Activated CD4-positive, alpha-beta memory T cell treated with anti-CD3 and anti-CD28 coated beads for 36 hours (primary cell): ENCODE results near the gene DELE1. TPM values are rescaled to one million over a fixed set of nuclear protein-coding genes. Genes with fewer than 3 reads are reported as not detected.

ENCODE experiments used
- CTCF ChIA-PET: fragments of 350-600 bp; sonication (Branson Sonifier 250); formaldehyde crosslinking; loops from one replicate; lab custom pipeline; 2021; ENCODE audit warnings: antibody characterized with exemption, inconsistent platforms; lab: Charles Lee
- POLR2A ChIA-PET: fragments of 350-600 bp; sonication (Branson Sonifier 250); formaldehyde crosslinking; loops from one replicate; lab custom pipeline; 2021; ENCODE audit warnings: antibody characterized with exemption; lab: Charles Lee
- DNase-seq: peaks from one replicate; pipeline ENCODE4 v3.0.0-alpha.2; 2020
- H3K27ac Mint-ChIP-seq: one replicate; pipeline ENCODE4 v1.8.0; 2021; ENCODE audit warnings: mixed read lengths
- H3K27me3 Mint-ChIP-seq: one replicate; pipeline ENCODE4 v1.8.0; 2021; ENCODE audit warnings: mixed read lengths
- H3K36me3 Mint-ChIP-seq: one replicate; pipeline ENCODE4 v1.8.0; 2021; ENCODE audit warnings: mixed read lengths
- H3K4me1 Mint-ChIP-seq: one replicate; pipeline ENCODE4 v1.8.0; 2021; ENCODE audit warnings: low read depth, mixed read lengths
- H3K4me3 Mint-ChIP-seq: one replicate; pipeline ENCODE4 v1.8.0; 2021; ENCODE audit warnings: mild to moderate bottlenecking, mixed read lengths
- H3K9me3 Mint-ChIP-seq: one replicate; pipeline ENCODE4 v1.8.0; 2021; ENCODE audit warnings: mixed read lengths
- intact Hi-C: fragments of 100-400 bp; cut with micrococcal nuclease; formaldehyde crosslinking; loops from one replicate; pipeline ENCODE4 v1.15.1; 2023
- total RNA-seq, 2 experiments: library from RNA; stranded (reverse); gene quantifications; one replicate each; pipeline ENCODE4 v1.2.3, GENCODE V29; 2021

The DELE1 gene
- total RNA-seq, 2 experiments from 2014 or later = 49.3 to 51.5 TPM

DNA sequence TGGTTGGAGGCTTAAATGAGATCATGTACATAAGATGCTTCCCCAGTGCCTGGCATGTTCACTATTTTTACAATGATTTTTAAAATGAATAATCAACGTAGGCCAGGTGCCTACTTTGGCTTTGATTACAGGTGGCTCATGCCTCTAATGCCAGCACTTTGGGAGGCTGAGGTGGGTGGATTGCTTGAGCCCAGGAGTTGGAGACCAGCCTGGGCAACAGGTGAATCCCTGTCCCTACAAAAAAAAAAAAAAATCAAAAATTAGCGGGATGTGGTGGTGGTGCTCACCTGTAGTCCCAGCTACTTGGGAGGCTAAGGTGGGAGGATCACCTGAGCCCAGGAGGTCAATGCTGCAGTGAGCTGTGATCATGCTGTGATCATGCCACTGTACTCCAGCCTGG lies 25.1 kb downstream of the DELE1 start:
- POLR2A ChIA-PET = no interaction called here
- H3K27ac Mint-ChIP-seq = no peak overlapping the region
- no peak for DNase-seq
- intact Hi-C loops = no loop called here
- CTCF ChIA-PET = interaction anchor here (2.2 kb wide), 1 partner anchor 69 kb away, joined by 6 read pairs; no protein-coding TSS in a partner anchor
- no peaks in the 10 kb centered on the region for H3K9me3 Mint-ChIP-seq
- H3K36me3 Mint-ChIP-seq = no peaks in the 10 kb centered on the region
- H3K4me1 Mint-ChIP-seq = peaks cover 6% of the 10 kb centered on the region
- H3K4me3 Mint-ChIP-seq = no peak overlapping the region
- H3K27me3 Mint-ChIP-seq = no peaks in the 10 kb centered on the region

DNA sequence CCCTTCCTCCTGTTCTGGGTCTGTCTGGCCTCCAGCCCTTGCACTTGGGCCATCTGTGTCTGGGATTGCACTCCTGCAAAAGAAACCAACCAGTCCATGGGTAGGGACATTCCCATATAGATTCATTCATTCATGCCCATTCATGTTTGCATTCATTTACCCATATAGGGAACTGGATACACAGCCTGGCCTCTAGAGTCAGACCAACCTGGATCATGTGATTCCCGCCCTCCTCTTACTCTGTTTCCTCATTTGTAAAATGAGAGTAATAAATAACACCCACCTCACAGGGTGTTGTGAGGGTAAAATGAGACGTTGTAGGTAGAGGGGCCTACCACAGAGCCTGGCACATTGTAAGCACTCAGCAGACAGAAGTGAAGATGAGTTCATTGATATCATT lies 25.8 kb downstream of the DELE1 start:
- Mint-ChIP-seq H3K4me1 (peaks cover 6% of the 10 kb centered on the region), H3K9me3 (no peaks in the 10 kb centered on the region), H3K4me3 (no peak overlapping the region), H3K36me3 (no peaks in the 10 kb centered on the region), H3K27me3 (no peaks in the 10 kb centered on the region), H3K27ac (no peak overlapping the region)
- POLR2A ChIA-PET = no interaction called here
- intact Hi-C loops = no loop called here
- CTCF ChIA-PET = interaction anchor here (2.4 kb wide), 1 partner anchor 11 kb away, joined by 16 read pairs; no protein-coding TSS in a partner anchor
- DNase-seq = no peak

DNA sequence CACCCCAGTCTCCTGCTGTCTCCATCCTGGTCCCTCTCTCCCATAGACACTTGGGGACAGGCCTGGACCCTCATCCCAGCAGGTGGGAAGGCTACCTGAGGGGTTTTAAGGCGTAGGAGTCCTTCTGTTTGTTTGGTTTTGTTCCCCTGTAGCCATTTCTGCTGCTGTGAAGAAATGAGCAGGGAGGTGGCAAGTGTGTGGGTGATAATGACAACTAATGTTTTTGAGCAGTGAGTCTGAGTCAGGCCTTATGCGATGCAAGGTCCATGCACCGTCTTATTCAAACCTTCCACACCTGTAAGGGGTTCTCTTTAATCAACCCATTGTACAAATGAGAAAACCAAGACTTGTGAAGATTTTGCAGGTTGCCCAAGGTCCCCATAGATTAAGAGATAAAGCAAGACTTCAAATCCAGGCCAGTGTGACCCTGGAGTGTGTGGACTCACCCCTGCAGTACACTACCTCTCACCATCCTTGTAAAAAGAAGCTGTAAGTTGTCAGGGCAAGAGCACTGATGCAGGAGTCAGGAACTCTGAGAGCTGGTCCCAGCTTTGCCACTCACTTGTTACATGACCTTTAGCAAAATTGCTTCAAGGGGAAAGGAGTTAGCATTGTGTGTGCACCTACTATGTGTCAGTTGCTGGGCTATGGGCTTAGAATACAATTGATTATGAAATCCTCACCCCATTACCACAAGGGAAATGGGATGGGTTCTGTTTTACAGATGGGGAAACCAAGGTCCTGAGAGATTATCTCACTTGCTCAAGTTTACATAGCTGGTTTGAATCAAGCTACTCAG lies 26.7 kb downstream of the DELE1 start:
- Mint-ChIP-seq H3K4me3 (no peak overlapping the region), H3K27ac (no peak overlapping the region), H3K9me3 (no peaks in the 10 kb centered on the region), H3K27me3 (no peaks in the 10 kb centered on the region), H3K4me1 (peaks cover 6% of the 10 kb centered on the region), H3K36me3 (no peaks in the 10 kb centered on the region)
- intact Hi-C loops = no loop called here
- CTCF ChIA-PET = interaction anchor here (2.4 kb wide), 1 partner anchor 10 kb away, joined by 16 read pairs; no protein-coding TSS in a partner anchor
- no peak for DNase-seq
- POLR2A ChIA-PET = no interaction called here

DNA sequence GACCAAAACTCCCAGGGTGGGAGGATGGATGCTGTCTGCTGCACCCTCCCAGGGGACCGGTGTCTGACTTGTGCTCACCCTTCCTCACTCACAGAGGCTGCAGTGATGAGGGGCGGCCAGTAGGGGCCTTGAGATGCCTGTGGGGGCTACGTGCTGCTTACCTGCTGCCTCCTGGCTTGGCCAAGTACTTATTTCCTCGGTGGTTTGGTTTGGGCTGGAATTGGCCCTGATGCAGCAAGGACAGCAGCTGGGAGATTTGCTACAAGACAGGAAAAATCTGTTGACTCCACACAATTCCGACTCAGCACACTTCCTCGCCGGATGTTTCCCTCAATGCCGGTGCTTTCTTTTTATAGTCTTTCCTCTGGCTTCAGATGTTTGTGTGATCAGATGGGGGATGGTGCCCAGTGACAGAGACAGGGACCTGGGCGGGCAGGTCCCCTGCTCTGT lies 27.7 kb downstream of the DELE1 start:
- Mint-ChIP-seq H3K36me3 (no peaks in the 10 kb centered on the region), H3K4me3 (no peak overlapping the region), H3K27ac (no peak overlapping the region), H3K4me1 (peaks cover 6% of the 10 kb centered on the region), H3K27me3 (no peaks in the 10 kb centered on the region), H3K9me3 (no peaks in the 10 kb centered on the region)
- intact Hi-C loops = no loop called here
- ChIA-PET POLR2A (no interaction called here), CTCF (interaction anchor here (2.4 kb wide), 1 partner anchor 9 kb away, joined by 16 read pairs; no protein-coding TSS in a partner anchor)
- peak; percentile 36 for DNase-seq

DNA sequence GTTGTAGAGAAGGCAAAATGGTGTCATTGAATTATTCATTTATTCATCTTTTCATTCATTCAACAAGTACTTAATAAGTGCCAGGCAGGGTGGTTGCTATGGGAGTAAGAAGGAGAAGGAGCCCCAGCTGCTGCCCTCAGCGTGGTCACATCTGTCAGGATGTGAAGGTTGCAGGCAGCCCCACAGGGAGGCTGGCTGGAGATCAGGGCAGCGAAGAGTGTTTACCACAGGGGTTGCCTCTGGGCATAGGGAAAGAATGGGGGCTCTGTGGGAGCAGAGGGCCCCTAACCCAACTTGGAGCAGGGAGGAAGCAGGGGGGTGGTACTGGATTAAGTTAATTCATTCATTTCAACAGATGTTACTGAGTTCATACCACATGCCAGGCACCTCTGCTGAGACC lies 28.3 kb downstream of the DELE1 start:
- ChIA-PET POLR2A (no interaction called here), CTCF (interaction anchor here (0.9 to 2.4 kb wide), 2 partner anchors 9 kb away, joined by 3 to 16 read pairs; no protein-coding TSS in a partner anchor)
- no peak overlapping the region for H3K4me3 Mint-ChIP-seq
- no peaks in the 10 kb centered on the region for H3K36me3 Mint-ChIP-seq
- no peaks in the 10 kb centered on the region for H3K9me3 Mint-ChIP-seq
- peaks cover 6% of the 10 kb centered on the region for H3K4me1 Mint-ChIP-seq
- H3K27ac Mint-ChIP-seq = no peak overlapping the region
- intact Hi-C loops = no loop called here
- DNase-seq = no peak
- H3K27me3 Mint-ChIP-seq = no peaks in the 10 kb centered on the region

DNA sequence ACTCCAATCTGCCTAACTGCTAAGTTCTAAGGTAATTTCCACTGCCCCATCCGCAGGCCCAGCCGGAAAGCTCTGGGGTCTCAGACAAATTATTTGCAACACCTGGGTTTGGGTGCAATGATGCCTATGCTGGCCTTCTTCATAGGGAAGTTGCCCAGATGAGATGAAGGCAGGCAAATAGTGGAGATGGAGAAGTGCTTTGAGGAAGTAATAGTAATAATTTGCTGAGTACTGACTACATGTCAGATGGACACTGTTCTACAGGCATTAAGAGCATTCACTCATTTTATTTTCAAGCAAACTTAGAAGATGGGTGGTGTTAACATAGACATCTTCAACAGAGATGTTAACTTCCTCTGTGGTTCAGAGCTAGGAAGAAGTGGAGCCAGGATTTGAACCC lies 30.5 kb downstream of the DELE1 start:
- Mint-ChIP-seq H3K9me3 (no peaks in the 10 kb centered on the region), H3K27ac (no peak overlapping the region), H3K36me3 (no peaks in the 10 kb centered on the region), H3K4me1 (peaks cover 24% of the 10 kb centered on the region), H3K27me3 (no peaks in the 10 kb centered on the region), H3K4me3 (no peak overlapping the region)
- DNase-seq = no peak
- ChIA-PET POLR2A (no interaction called here), CTCF (interaction anchor here (0.9 to 1.2 kb wide), 2 partner anchors 75 to 289 kb away, joined by 3 read pairs; no protein-coding TSS in a partner anchor)
- intact Hi-C loops = no loop called here

DNA sequence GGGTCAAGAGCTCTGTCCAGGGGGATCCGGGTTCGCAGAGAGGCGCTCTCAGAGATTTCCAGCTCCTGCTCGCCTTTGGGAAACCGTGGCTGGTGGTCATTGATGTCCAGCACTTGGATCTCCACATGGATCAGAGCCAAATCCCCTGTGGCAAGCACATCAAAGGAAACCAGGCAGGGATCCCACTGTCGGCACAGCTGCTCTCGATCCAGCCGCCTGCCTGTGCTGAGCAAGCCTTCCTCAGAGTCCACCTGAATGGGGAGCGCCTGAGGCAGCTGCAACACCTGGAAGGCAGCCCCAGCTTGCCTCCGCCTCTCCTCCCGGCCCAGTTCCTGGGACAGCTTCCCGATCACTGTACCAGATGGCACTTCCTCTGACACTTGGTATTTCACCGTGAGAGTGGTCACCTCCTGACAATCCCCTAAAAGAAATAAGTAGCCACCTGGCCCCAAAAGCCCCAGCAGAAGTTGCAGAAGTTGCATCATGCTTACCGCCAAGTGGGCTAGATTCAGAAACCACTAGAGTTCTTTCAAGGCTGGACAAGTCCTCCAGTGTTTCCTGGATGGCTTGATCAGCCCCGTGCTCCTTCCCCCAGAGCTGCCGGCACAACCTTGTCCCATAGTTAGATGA lies 33.8 kb downstream of the DELE1 start:
- H3K36me3 Mint-ChIP-seq = no peaks in the 10 kb centered on the region
- peak overlapping the region; percentile 10 for H3K27ac Mint-ChIP-seq
- ChIA-PET CTCF (interaction anchor here (0.8 to 7.5 kb wide), 9 partner anchors 12 to 292 kb away, joined by 3 to 277 read pairs (median 32); partner anchors contain the start of genes PCDH1 and RNF14), POLR2A (interaction anchor here (0.9 to 4.4 kb wide), 3 partner anchors 12 to 264 kb away, joined by 3 to 36 read pairs (median 10); partner anchors contain the start of genes DELE1 and RNF14)
- no peaks in the 10 kb centered on the region for H3K27me3 Mint-ChIP-seq
- no peak for DNase-seq
- H3K4me3 Mint-ChIP-seq = peak overlapping the region; percentile 54
- H3K9me3 Mint-ChIP-seq = no peaks in the 10 kb centered on the region
- intact Hi-C loops = no loop called here
- H3K4me1 Mint-ChIP-seq = peaks cover 39% of the 10 kb centered on the region

DNA sequence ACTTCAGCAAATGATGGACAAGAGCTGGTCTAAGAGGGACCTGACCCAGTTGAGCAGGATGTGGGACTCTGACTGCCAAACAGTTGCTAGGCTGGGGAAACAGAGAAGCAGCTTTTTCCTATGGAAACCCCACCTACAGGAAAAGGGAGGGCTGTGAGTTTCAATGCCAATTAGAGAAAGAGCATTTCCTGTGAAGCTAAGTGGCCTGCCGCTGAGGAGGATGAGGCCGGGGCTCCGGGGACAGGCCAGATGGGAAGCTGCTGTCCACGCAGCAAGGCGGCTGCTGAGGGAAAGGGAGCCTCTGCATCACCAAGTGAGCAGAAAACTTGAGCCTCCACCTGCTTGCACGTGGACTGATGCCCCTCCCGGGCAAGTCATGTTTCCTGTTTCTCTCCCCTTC lies 34.4 kb downstream of the DELE1 start, which contains the start of gene PCDH12:
TSS of gene PCDH12 (minus strand) at position 90 of the 400 bp plus-strand sequence. CDS start 351 bp downstream, outside the sequence.
- Mint-ChIP-seq H3K27me3 (no peaks in the 10 kb centered on the region), H3K9me3 (no peaks in the 10 kb centered on the region), H3K4me3 (peak within 1 kb of the TSS; percentile 54), H3K27ac (peak within 1 kb of the TSS; percentile 18), H3K36me3 (no peaks in the 10 kb centered on the region), H3K4me1 (peaks cover 39% of the 10 kb centered on the region)
- intact Hi-C loops = no loop called here
- ChIA-PET CTCF (interaction anchor here (1.0 to 7.5 kb wide), 7 partner anchors 11 to 292 kb away, joined by 3 to 277 read pairs (median 59); partner anchors contain the start of genes PCDH1 and RNF14), POLR2A (interaction anchor here (0.6 to 4.4 kb wide), 5 partner anchors 12 to 265 kb away, joined by 3 to 36 read pairs (median 3); partner anchors contain the start of genes DELE1 and RNF14)
- peak; percentile 55 for DNase-seq

DNA sequence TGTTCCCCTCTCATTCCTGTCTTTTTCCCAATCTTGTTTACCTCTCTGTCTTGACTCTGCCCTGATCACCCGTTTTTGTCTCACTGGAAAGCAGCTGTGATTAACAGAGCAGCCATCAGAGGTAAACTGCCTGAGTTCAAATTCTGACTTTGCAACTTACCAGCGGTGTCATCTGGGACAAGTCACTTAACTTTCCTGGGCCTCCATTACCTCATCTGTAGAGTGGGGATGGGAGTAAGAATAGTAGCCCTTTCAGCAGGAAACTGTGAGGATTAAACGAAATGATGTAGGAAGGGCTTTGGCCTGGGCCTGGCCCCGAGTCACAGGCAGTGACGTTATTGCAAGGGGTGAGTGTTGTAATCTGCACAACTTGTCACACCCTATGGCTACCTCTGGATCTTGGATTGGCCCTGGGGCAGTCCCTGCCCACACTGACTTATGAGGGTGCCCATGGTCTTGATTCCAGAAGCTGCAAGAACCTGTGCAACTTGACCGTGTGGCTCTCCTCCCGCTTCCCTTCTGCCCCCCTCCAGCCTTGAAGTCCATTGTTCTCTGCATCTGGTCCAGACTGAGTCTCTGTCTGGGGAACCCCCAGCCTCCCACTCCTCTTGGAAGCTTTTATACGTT lies 35.0 kb downstream of the DELE1 start:
- intact Hi-C loops = no loop called here
- CTCF ChIA-PET = interaction anchor here (1.3 to 7.5 kb wide), 7 partner anchors 10 to 293 kb away, joined by 10 to 277 read pairs (median 59); partner anchors contain the start of genes PCDH1 and RNF14
- no peaks in the 10 kb centered on the region for H3K27me3 Mint-ChIP-seq
- H3K36me3 Mint-ChIP-seq = no peaks in the 10 kb centered on the region
- peak overlapping the region; percentile 54 for H3K4me3 Mint-ChIP-seq
- peak; percentile 67 for DNase-seq
- POLR2A ChIA-PET = interaction anchor here (0.6 to 4.4 kb wide), 5 partner anchors 11 to 266 kb away, joined by 3 to 36 read pairs (median 10); partner anchors contain the start of genes DELE1 and RNF14
- peak overlapping the region; percentile 18 for H3K27ac Mint-ChIP-seq
- H3K4me1 Mint-ChIP-seq = peaks cover 39% of the 10 kb centered on the region
- no peaks in the 10 kb centered on the region for H3K9me3 Mint-ChIP-seq

DNA sequence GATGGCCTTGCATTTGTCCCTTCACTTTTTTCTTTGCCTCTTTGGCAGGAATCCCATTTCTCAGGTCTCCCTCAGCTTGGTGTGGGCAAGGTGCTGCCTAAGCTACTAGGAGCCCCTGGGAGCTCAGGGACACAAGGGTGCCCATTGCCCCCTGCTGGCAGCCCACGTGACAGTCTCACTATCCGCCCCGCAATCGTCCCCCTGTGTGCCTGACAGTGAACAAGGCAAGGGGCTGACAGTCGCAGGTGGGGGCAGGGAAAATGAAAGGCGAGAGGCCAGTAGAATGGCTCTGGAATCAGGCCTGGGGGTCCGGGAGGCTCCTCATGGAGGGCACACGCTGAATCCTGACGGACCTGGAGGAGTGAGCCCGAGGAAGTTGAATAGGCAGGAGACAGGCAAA lies 36.3 kb downstream of the DELE1 start:
- CTCF ChIA-PET = interaction anchor here (0.6 to 7.5 kb wide), 50 partner anchors 9 to 928 kb away, joined by 3 to 277 read pairs (median 6); partner anchors contain the start of genes ARAP3, DELE1, FCHSD1 and PCDH1
- Mint-ChIP-seq H3K4me3 (no peak overlapping the region), H3K4me1 (peaks cover 39% of the 10 kb centered on the region), H3K27me3 (no peaks in the 10 kb centered on the region), H3K9me3 (no peaks in the 10 kb centered on the region), H3K36me3 (no peaks in the 10 kb centered on the region), H3K27ac (no peak overlapping the region)
- intact Hi-C loops = loop anchor here (1.0 to 10.0 kb wide), 5 partner anchors 36 to 635 kb away; partner anchors contain the start of genes PCDH1 and TAF7
- DNase-seq = peak; percentile 43
- POLR2A ChIA-PET = interaction anchor here (1.5 to 4.4 kb wide), 3 partner anchors 10 to 267 kb away, joined by 9 to 36 read pairs (median 21); partner anchors contain the start of genes DELE1 and RNF14
